K562 (cell line): ENCODE results near the gene UBTD1. TPM values are rescaled to one million over a fixed set of nuclear protein-coding genes. Genes with fewer than 3 reads are reported as not detected.

ENCODE experiments used
- ATAC-seq: fragments of 200-7000 bp; cut with Tn5 transposase; 3 replicates; pipeline ENCODE4 v1.9.1; 2020; ENCODE audit warnings: moderate library complexity
- BruUV-seq: library from RNA; stranded (reverse); fragments of 400-500 nt; replicated peaks from 2 replicates; lab custom pipeline; 2021; lab: Mats Ljungman, UMichigan
- CTCF ChIA-PET: fragments of 300-600 bp; formaldehyde crosslinking; extraction: SDS; loops from one replicate; lab custom pipeline; 2021; ENCODE audit warnings: low intra/inter-chr PET ratio; lab: Yijun Ruan, JAX
- POLR2A ChIA-PET: fragments of 300-600, 350-650 bp; sonication (Branson Sonifier 250); formaldehyde crosslinking; extraction: SDS; loops from one replicate; lab custom pipeline; 2021; ENCODE audit warnings: antibody characterized with exemption, inconsistent platforms; lab: Yijun Ruan, JAX
- DNase-seq, 4 experiments: peaks; one replicate each; pipeline versions ENCODE4 v3.0.0 to v3.0.0-alpha.2; 2011 to 2018; ENCODE audit warnings: low spot score in 3 of 4, mixed read lengths in 3 of 4; ENCODE audit errors: extremely low read depth in 1 of 4
- FAIRE-seq: peaks from 2 replicates; lab custom pipeline; 2011; peaks lifted over from hg19 to GRCh38; lab: Jason Lieb, UNC
- H2AFZ ChIP-seq: 2 replicates; pipeline ENCODE4 v1.6.0; 2011; ENCODE audit warnings: low read depth, low read length, control low read depth, inconsistent platforms
- H3K27ac ChIP-seq: fragments of 200-600 bp; 3 replicates; pipeline ENCODE4 v1.8.0; 2011; ENCODE audit warnings: low read depth, mild to moderate bottlenecking, control low read depth, inconsistent platforms, low read length, moderate library complexity, mixed read lengths; ENCODE audit errors: extremely low read depth
- H3K27me3 ChIP-seq, 2 experiments: fragments of 300-600 bp in 1 of 2; 2 replicates in 1 of 2; 3 replicates in 1 of 2; pipeline versions ENCODE4 v1.6.0 to v1.8.0; 2011; ENCODE audit warnings: inconsistent platforms in 2 of 2, low read length in 2 of 2, mild to moderate bottlenecking in 1 of 2, mixed read lengths in 1 of 2, moderate library complexity in 1 of 2; ENCODE audit not compliant: control insufficient read depth in 2 of 2, insufficient read depth in 2 of 2
- H3K36me3 ChIP-seq: fragments of 300-600 bp; 3 replicates; pipeline ENCODE4 v1.8.0; 2011; ENCODE audit warnings: mild to moderate bottlenecking, low read length, inconsistent platforms; ENCODE audit not compliant: control insufficient read depth, insufficient read depth
- H3K4me1 ChIP-seq, 2 experiments: fragments of 200-600 bp in 1 of 2; replicated peaks in 1 of 2; 2 replicates in 1 of 2; 3 replicates in 1 of 2; pipeline versions ENCODE4 v1.5.1 to v1.8.0; 2011; ENCODE audit warnings: inconsistent platforms in 2 of 2, low read length in 2 of 2, mild to moderate bottlenecking in 1 of 2, mixed read lengths in 1 of 2, moderate library complexity in 1 of 2; ENCODE audit not compliant: control insufficient read depth in 2 of 2, insufficient read depth in 2 of 2
- H3K4me2 ChIP-seq: 2 replicates; pipeline ENCODE4 v1.6.1; 2011; ENCODE audit warnings: low read length, control low read depth, inconsistent platforms, mixed read lengths; ENCODE audit not compliant: insufficient read depth
- H3K4me3 ChIP-seq: fragments of 200-600 bp; sonication (generic), shearing (Covaris generic); 2 replicates; pipeline ENCODE4 v1.5.1; 2016; ENCODE audit warnings: control low read depth, inconsistent platforms
- H3K79me2 ChIP-seq: fragments of 200-600 bp; 3 replicates; pipeline ENCODE4 v1.8.0; 2011; ENCODE audit warnings: low read length, inconsistent platforms; ENCODE audit not compliant: control insufficient read depth, insufficient read depth
- H3K9ac ChIP-seq, 2 experiments: 2 replicates each; pipeline versions ENCODE4 v1.6.0 to v1.6.1; 2011; ENCODE audit warnings: low read depth in 2 of 2, low read length in 2 of 2, control low read depth in 1 of 2, inconsistent platforms in 1 of 2, mild to moderate bottlenecking in 1 of 2, mixed read lengths in 1 of 2; ENCODE audit not compliant: insufficient read depth in 1 of 2
- H3K9me1 ChIP-seq: one replicate; pipeline ENCODE4 v1.6.0; 2011; ENCODE audit warnings: inconsistent platforms, mild to moderate bottlenecking, low read length, moderate library complexity; ENCODE audit not compliant: control insufficient read depth, insufficient read depth
- H3K9me3 ChIP-seq: replicated peaks from 2 replicates; pipeline ENCODE4 v1.5.1; 2011; ENCODE audit warnings: low read depth, low read length, inconsistent platforms; ENCODE audit not compliant: control insufficient read depth, insufficient read depth
- H4K20me1 ChIP-seq: replicated peaks from 2 replicates; pipeline ENCODE4 v1.6.1; 2011; ENCODE audit warnings: low read length, inconsistent platforms, mixed read lengths; ENCODE audit not compliant: control insufficient read depth, insufficient read depth
- CTCF ChIP-seq, 3 experiments: IDR thresholded peaks in 2 of 3; conservative IDR thresholded peaks in 1 of 3; 2 replicates each; pipeline ENCODE4 v1.5.1; 2011 to 2012; ENCODE audit warnings: low read length in 3 of 3, mild to moderate bottlenecking in 3 of 3, control low read depth in 2 of 3, improper control_type of control experiment in 1 of 3, inconsistent platforms in 1 of 3, low read depth in 1 of 3, mixed read lengths in 1 of 3, moderate library complexity in 1 of 3; ENCODE audit not compliant: insufficient read depth in 2 of 3
- EGR1 ChIP-seq: fragments of 450-650 bp; conservative IDR thresholded peaks from 2 replicates; pipeline ENCODE4 v1.6.1; 2017; ENCODE audit warnings: mild to moderate bottlenecking
- MGA ChIP-seq: fragments of 450-650 bp; IDR thresholded peaks from 2 replicates; pipeline ENCODE4 v1.6.1; 2016; ENCODE audit warnings: mild to moderate bottlenecking, moderate library complexity
- SPI1 ChIP-seq: IDR thresholded peaks from 2 replicates; pipeline ENCODE4 v1.6.1; 2011; ENCODE audit warnings: low read depth, low read length, control low read depth, borderline replicate concordance
- WGBS: fragments of 100-300 bp; shearing (Covaris generic); methylation state at CpG from one replicate; pipeline ENCODE4 v1.1.6; 2016; ENCODE audit warnings: low coverage, mixed read lengths; ENCODE audit not compliant: insufficient coverage; ENCODE audit errors: missing lambda C conversion rate; 5-methylcytosine and 5-hydroxymethylcytosine counted together
- in situ Hi-C: fragments of 300-500 bp; cut with MboI; formaldehyde crosslinking; loops from 4 replicates; pipeline ENCODE4 v1.15.0; 2018; ENCODE audit warnings: inconsistent platforms, mixed read lengths
- intact Hi-C: fragments of 100-400 bp; cut with micrococcal nuclease; formaldehyde crosslinking; loops from 2 replicates; pipeline ENCODE4 v1.14.2; 2022
- polyA plus RNA-seq, 8 experiments: library from polyadenylated mRNA; depleted of rRNA in 4 of 8; stranded (reverse) in 5 of 8; unstranded in 3 of 8; fragments of >200 nt; fragmentation: Nextera tagmentation in 2 of 8; fragmentation: Illumina TruSeq in 1 of 8; extraction: Ambion mirVana in 2 of 8; extraction: Trizol in 1 of 8; gene quantifications; 2 replicates each; pipeline versions ENCODE4 v1.2.1 to v1.2.3, GENCODE V29; 2011 to 2014; ENCODE audit warnings: inconsistent platforms in 1 of 8, missing spikeins in 1 of 8
- total RNA-seq, 7 experiments: library from RNA; depleted of rRNA in 6 of 7; stranded (reverse); fragments of >200 nt in 6 of 7; fragmentation: Illumina TruSeq in 2 of 7; extraction: Trizol in 2 of 7; gene quantifications; 2 replicates each; pipeline versions ENCODE4 v1.2.1 to v1.2.3, GENCODE V29; 2011 to 2021; ENCODE audit warnings: low replicate concordance in 1 of 7

Gene UBTD1
- total and polyA plus RNA-seq, 9 of the 15 experiments (the other 6 are each of a cell fraction or from before 2014, with no cell fraction given): 0.08 to 1.6 (median 0.81) TPM; not detected in 1

GRCh38 chr10:97540669-97541500 is 42.2 kb downstream of the UBTD1 start:
- no peak overlapping the region for H3K4me2 ChIP-seq
- no peaks in the 10 kb centered on the region for H3K27me3 ChIP-seq
- H3K9ac ChIP-seq: no peak overlapping the region
- in situ Hi-C loops: no loop called here
- intact Hi-C loops: no loop called here
- no peak overlapping the region for H2AFZ ChIP-seq
- H3K79me2 ChIP-seq: no peaks in the 10 kb centered on the region
- H3K36me3 ChIP-seq: no peaks in the 10 kb centered on the region
- H3K4me3 ChIP-seq: no peak overlapping the region
- CTCF ChIA-PET: no interaction called here
- POLR2A ChIA-PET: no interaction called here
- H3K27ac ChIP-seq: no peak overlapping the region
- TF ChIP-seq CTCF (IDR thresholded peaks at IDR 0.05 in 2 of 3, conservative IDR thresholded peaks at IDR 0.05 in 1 of 3; ENCODE audit: insufficient read depth in 2 of 3, low read depth in 1 of 3, low read length in 3 of 3) (0 out of 6 replicates have a peak, but pooled peaks of 2 of the 3 experiments have one; percentile 16 to 22), EGR1 (peak; percentile 49), MGA (no peak), SPI1 (no peak)
- ATAC-seq (peak; percentile 68), DNase-seq (peak in 2 of 4 experiments; percentile 15 to 25), FAIRE-seq (no peak)
- H4K20me1 ChIP-seq: no peaks in the 10 kb centered on the region
- H3K9me1 ChIP-seq: no peaks in the 10 kb centered on the region
- WGBS: 54% methylated on average over 13 of the region's 14 CpGs
- no TSS peak for BruUV-seq
- H3K4me1 ChIP-seq: peaks cover 15 to 21% of the 10 kb centered on the region in 2 experiments; a peak in 4 of 5 replicates
- no peaks in the 10 kb centered on the region for H3K9me3 ChIP-seq
